GM19193 (cell line): ENCODE data around the gene SDC3.

Source experiments
- POLR2A ChIP-seq: IDR thresholded peaks from 4 replicates; pipeline ENCODE4 v1.6.1; 2011; ENCODE audit not compliant: insufficient read depth, insufficient read length; ENCODE audit errors: extremely low read depth

Gene SDC3

DNA sequence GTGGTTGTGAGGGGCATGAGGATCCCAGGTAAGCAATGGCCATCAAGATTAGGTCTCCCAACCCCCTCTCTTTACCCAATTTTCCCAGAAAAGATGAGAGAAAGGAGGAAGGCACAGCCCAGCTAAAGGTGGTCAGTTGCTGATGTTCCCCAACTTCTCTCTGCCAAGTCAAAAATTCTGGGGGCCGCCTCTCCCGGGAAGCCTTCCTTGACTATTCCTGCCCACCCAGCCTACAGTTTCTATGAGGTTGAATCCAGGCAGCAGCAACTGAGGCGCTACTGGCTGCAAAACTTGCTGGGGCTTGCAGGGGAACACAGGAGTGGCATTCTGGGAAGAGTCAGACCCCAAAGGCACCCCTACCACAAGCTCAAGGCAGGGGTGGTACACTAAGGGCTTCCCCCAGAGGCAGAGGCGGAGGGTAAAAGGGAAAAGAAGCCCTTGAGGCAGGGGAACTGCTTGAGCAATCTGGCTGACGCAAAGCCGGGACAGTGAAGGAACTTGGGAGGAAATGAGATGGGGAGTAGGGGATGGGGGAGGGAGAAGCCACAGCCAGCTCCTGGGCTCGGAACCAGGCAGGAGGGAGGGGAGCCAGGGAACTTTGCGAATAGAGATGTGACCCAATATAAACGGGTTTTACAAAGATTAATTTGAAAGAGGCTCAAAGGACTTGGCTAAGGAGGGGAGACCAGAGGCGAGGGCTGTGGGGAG, 31.2 kb downstream of the SDC3 start:
- TF ChIP-seq POLR2A = no peak

- TF ChIP-seq POLR2A = no peak
Observed at GRCh38 chr1:30876451-30877204, 31.9 kb downstream of the SDC3 start.

GRCh38 chr1:30875916-30876315, 32.6 kb downstream of the SDC3 start:
- TF ChIP-seq POLR2A = no peak

DNA sequence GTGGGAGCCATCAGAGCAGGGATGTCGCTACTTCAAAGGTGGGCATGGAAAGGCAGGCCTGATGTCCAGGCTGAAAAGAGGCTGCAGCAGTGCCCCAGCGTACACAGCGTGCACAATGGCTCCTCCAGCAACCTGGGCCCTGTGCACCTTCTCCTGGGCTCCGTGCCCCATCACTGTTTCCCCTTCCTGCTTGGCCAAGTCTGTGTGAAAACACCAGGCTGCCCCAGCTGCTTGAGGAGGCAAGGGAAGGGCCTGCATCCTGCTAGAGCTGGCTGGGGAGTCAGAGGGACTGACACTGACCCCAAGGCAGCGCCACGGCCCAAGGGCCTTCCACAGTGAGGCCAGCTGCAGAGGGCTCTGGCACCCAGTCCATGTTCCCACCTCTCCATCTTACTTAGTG, 33.4 kb downstream of the SDC3 start:
- no peak for TF ChIP-seq POLR2A

DNA sequence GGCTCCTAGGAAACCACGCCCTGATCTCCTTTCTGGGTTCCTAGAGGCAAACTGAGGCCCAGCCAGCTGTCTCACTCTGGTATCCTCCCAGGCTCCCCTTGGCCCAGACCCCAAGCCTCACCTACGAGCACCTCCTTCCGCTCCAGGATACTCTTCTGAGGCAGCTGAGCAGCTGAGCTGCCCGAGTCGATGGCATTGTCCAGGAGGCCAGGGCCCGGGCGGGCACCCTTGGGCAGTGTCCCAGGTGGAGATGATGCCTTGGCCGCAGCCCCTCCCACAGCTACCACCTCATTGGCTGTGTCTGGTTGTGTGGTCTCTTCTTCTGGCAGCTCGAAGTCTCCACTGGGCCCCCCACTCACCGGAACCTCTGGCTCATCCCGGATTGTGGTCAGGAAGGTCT, 34.4 kb downstream of the SDC3 start:
- TF ChIP-seq POLR2A = no peak

DNA sequence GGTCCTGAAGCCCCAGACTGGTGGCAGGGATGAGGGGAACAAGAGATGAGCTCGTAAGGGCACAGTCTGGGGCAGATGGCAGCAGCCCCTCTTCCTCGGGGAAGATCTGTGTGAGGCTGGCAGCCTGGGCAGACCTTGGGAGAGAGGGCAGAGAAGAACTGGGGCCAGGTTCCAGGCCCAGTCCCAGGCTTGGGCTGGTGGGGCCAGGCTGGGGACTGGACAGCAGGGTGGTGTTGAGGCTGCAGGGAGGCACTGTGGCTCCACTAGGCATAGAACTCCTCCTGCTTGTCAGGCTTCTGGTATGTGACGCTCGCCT, 35.7 kb downstream of the SDC3 start:
- no peak for TF ChIP-seq POLR2A

GRCh38 chr1:30872033-30872947, 36.3 kb downstream of the SDC3 start:
- TF ChIP-seq POLR2A = no peak

GRCh38 chr1:30871276-30871871, 37.2 kb downstream of the SDC3 start:
- TF ChIP-seq POLR2A = no peak

DNA sequence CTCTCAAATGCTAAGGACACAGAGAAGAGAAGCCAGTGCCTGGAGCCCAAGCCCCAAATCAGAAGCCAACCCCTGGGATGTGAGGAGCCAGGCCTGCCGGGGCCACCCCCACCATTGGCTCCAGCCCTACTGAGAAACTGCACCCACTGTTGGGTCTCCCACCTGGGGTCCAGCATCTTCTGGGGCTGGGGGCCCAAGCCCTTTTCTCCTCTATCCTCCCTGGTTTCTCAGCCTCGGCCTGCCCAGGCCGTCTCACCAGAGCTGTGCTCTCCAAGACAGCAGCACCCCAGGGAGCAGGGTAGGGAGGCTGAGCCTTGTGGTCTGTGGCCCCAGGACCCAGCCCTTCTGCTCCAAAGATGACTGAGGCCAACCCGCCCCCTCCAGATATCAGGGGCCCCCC, 37.9 kb downstream of the SDC3 start:
- no peak for TF ChIP-seq POLR2A

DNA sequence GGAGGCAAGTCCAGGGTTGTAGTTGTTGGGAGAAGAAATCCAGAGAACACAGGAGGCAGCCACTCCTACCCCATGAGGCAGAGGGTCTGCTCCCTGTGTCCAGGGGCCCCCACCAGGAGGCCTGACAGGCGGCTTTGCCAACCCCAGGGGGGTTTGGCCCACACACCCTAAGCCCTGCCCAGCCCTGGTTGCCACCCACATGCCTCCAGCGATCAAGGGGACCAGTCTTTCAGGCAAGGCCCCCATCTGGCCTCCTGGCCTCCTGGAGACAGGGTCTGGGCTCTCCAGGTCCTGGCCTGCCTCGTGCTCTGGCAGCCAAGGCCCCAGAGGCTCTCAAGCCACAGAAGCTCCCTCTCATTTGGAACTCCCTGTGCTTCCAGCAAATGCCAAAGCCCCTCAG, 38.5 kb downstream of the SDC3 start:
- no peak for TF ChIP-seq POLR2A

GRCh38 chr1:30868833-30869435, 39.6 kb downstream of the SDC3 start:
- no peak for TF ChIP-seq POLR2A

DNA sequence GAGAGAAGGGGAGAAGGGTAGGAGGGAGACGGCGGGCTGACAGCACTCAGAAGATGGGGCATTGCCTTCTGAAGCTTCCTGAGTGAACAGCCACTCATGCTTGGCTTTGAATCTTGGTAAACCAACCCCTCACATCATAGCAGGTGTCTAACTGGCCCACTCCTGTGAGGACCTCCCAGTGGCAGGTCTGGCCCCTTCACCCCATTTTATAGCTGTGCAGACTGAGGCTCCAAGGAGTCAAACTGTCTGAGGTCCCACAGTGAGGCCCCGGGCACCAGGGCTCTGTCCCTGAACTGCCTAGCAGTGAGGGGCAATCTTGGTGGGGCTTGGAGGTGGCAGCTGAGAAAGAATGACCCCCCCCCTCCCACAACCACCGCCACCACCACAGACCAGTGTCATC, 41.0 kb downstream of the SDC3 start:
- TF ChIP-seq POLR2A = no peak

- TF ChIP-seq POLR2A = no peak
Observed at GRCh38 chr1:30866594-30866993, 42.0 kb downstream of the SDC3 start.

GRCh38 chr1:30864681-30865080, 43.9 kb downstream of the SDC3 start:
- no peak for TF ChIP-seq POLR2A

- no peak for TF ChIP-seq POLR2A
Observed at GRCh38 chr1:30863858-30864604, 44.5 kb downstream of the SDC3 start.

DNA sequence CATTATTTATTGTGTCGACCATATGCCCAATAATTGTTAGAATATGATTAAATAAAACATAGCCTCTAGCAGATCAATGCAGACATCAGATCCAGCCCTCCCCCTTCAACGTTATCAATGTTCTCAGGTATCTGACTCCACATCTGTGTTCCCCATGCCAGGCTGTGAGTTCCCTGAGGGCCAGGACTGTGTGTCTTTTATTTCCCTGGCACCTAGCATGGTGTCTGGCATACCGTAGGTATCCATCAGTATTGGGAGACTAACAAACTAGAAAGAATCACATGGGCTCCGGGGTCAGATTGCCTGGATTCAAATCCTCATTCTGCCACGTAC, 48.3 kb downstream of the SDC3 start:
- TF ChIP-seq POLR2A = no peak
